PFSK-1 (cell line): Measurements from ENCODE around the gene NOP16.

Experiments
- FOXP2 ChIP-seq: optimal IDR thresholded peaks from 2 replicates; pipeline ENCODE3; 2011; ENCODE audit warnings: borderline replicate concordance, control low read depth, inconsistent platforms; ENCODE audit not compliant: insufficient read depth; ENCODE audit errors: extremely low read length, extremely low read depth
- POLR2AphosphoS5 ChIP-seq: IDR thresholded peaks from 2 replicates; pipeline ENCODE4 v1.6.1; 2012; ENCODE audit warnings: low read depth, mild to moderate bottlenecking, control low read depth, low read length, moderate library complexity
- REST ChIP-seq, 2 experiments: IDR thresholded peaks; 2 replicates each; pipeline versions ENCODE4 v1.6.1 to v1.8.0; 2011 to 2012; ENCODE audit warnings: low read depth in 2 of 2, low read length in 2 of 2, control low read depth in 1 of 2, inconsistent platforms in 1 of 2, mild to moderate bottlenecking in 1 of 2, moderate library complexity in 1 of 2; ENCODE audit not compliant: insufficient read depth in 1 of 2
- SIN3A ChIP-seq: IDR thresholded peaks from 2 replicates; pipeline ENCODE4 v1.6.1; 2012; ENCODE audit warnings: mild to moderate bottlenecking, low read length, moderate library complexity, borderline replicate concordance; ENCODE audit not compliant: insufficient read depth
- TAF1 ChIP-seq: IDR thresholded peaks from 2 replicates; pipeline ENCODE4 v1.6.1; 2012; ENCODE audit warnings: low read length, control low read depth, borderline replicate concordance; ENCODE audit not compliant: insufficient read depth

GRCh38 chr5:176362233-176362490 lies 26.2 kb downstream of the NOP16 start:
- no peak for TF ChIP-seq TAF1
- TF ChIP-seq FOXP2 = no peak
- no peak for TF ChIP-seq SIN3A
- TF ChIP-seq REST (IDR thresholded peaks at IDR 0.05; ENCODE audit: insufficient read depth in 1 of 2, low read depth in 2 of 2, low read length in 2 of 2) = no peak
- TF ChIP-seq POLR2AphosphoS5 = no peak
